Dendritic cell treated with granulocyte-macrophage colony-stimulating factor and Interleukin-4, amounts not matched to agents 40 ng/mL and 50 ng/mL, for 4 days (primary cell): ENCODE results near the gene TMX4.

Experiments
- H3K27ac Mint-ChIP-seq: one replicate; pipeline ENCODE4 v1.8.0; 2022; ENCODE audit warnings: mild to moderate bottlenecking, mixed read lengths
- H3K27me3 Mint-ChIP-seq: one replicate; pipeline ENCODE4 v1.8.0; 2022; ENCODE audit warnings: mild to moderate bottlenecking, mixed read lengths
- H3K36me3 Mint-ChIP-seq: one replicate; pipeline ENCODE4 v1.8.0; 2022; ENCODE audit warnings: low read depth, mixed read lengths
- H3K4me1 Mint-ChIP-seq: one replicate; pipeline ENCODE4 v1.8.0; 2022; ENCODE audit warnings: low read depth, mixed read lengths
- H3K4me3 Mint-ChIP-seq: one replicate; pipeline ENCODE4 v1.8.0; 2022; ENCODE audit warnings: mild to moderate bottlenecking, moderate library complexity, mixed read lengths
- H3K9me3 Mint-ChIP-seq: one replicate; pipeline ENCODE4 v1.8.0; 2022; ENCODE audit warnings: mixed read lengths
- intact Hi-C: fragments of 100-400 bp; cut with micrococcal nuclease; formaldehyde crosslinking; loops from one replicate; pipeline ENCODE4 v1.15.0; 2022

Gene TMX4

GRCh38 chr20:8000796-8001195 is 18.8 kb downstream of the TMX4 start:
- Mint-ChIP-seq H3K27ac (no peak overlapping the region), H3K4me1 (peaks cover 11% of the 10 kb centered on the region), H3K27me3 (no peaks in the 10 kb centered on the region), H3K36me3 (peaks cover 25% of the 10 kb centered on the region), H3K9me3 (no peaks in the 10 kb centered on the region), H3K4me3 (no peak overlapping the region)
- intact Hi-C loops, result no loop called here

GRCh38 chr20:7996898-7997297 is 22.7 kb downstream of the TMX4 start:
- Mint-ChIP-seq H3K9me3 (no peaks in the 10 kb centered on the region), H3K4me3 (no peak overlapping the region), H3K27ac (no peak overlapping the region), H3K4me1 (peaks cover 15% of the 10 kb centered on the region), H3K27me3 (no peaks in the 10 kb centered on the region), H3K36me3 (peaks cover 39% of the 10 kb centered on the region)
- intact Hi-C loops, result no loop called here

- Mint-ChIP-seq H3K4me1 (peaks cover 4% of the 10 kb centered on the region), H3K27ac (no peak overlapping the region), H3K4me3 (no peak overlapping the region), H3K36me3 (peaks cover 32% of the 10 kb centered on the region), H3K27me3 (no peaks in the 10 kb centered on the region), H3K9me3 (no peaks in the 10 kb centered on the region)
- intact Hi-C loops, result no loop called here
Observed at GRCh38 chr20:7994809-7995208, 24.8 kb downstream of the TMX4 start.

- Mint-ChIP-seq H3K36me3 (peaks cover 32% of the 10 kb centered on the region), H3K9me3 (no peaks in the 10 kb centered on the region), H3K4me1 (peaks cover 4% of the 10 kb centered on the region), H3K4me3 (no peak overlapping the region), H3K27ac (no peak overlapping the region), H3K27me3 (no peaks in the 10 kb centered on the region)
- intact Hi-C loops, result no loop called here
Observed at GRCh38 chr20:7993703-7994102, 25.9 kb downstream of the TMX4 start.

- peaks cover 32% of the 10 kb centered on the region for H3K36me3 Mint-ChIP-seq
- no peak overlapping the region for H3K27ac Mint-ChIP-seq
- no peaks in the 10 kb centered on the region for H3K27me3 Mint-ChIP-seq
- no peak overlapping the region for H3K4me3 Mint-ChIP-seq
- intact Hi-C loops, result no loop called here
- H3K4me1 Mint-ChIP-seq, result peaks cover 4% of the 10 kb centered on the region
- no peaks in the 10 kb centered on the region for H3K9me3 Mint-ChIP-seq
Observed at GRCh38 chr20:7993238-7993637, 26.3 kb downstream of the TMX4 start.

- Mint-ChIP-seq H3K4me3 (no peak overlapping the region), H3K27ac (no peak overlapping the region), H3K36me3 (peaks cover 38% of the 10 kb centered on the region), H3K4me1 (peaks cover 4% of the 10 kb centered on the region), H3K27me3 (no peaks in the 10 kb centered on the region), H3K9me3 (no peaks in the 10 kb centered on the region)
- intact Hi-C loops, result no loop called here
Observed at GRCh38 chr20:7990385-7990784, 29.2 kb downstream of the TMX4 start.

- Mint-ChIP-seq H3K27me3 (no peaks in the 10 kb centered on the region), H3K4me1 (peaks cover 4% of the 10 kb centered on the region), H3K9me3 (no peaks in the 10 kb centered on the region), H3K36me3 (peaks cover 29% of the 10 kb centered on the region), H3K27ac (no peak overlapping the region), H3K4me3 (no peak overlapping the region)
- intact Hi-C loops, result loop anchor here (2.0 kb wide), 1 partner anchor 51 kb away; no protein-coding TSS in a partner anchor
Observed at GRCh38 chr20:7989379-7989778, 30.2 kb downstream of the TMX4 start.

GRCh38 chr20:7985916-7986315 is 33.6 kb downstream of the TMX4 start:
- H3K27me3 Mint-ChIP-seq, result no peaks in the 10 kb centered on the region
- peaks cover 32% of the 10 kb centered on the region for H3K36me3 Mint-ChIP-seq
- intact Hi-C loops, result no loop called here
- no peaks in the 10 kb centered on the region for H3K4me1 Mint-ChIP-seq
- no peaks in the 10 kb centered on the region for H3K9me3 Mint-ChIP-seq
- H3K4me3 Mint-ChIP-seq, result no peak overlapping the region
- H3K27ac Mint-ChIP-seq, result no peak overlapping the region

GRCh38 chr20:7984192-7984591 is 35.4 kb downstream of the TMX4 start:
- H3K36me3 Mint-ChIP-seq, result peaks cover 42% of the 10 kb centered on the region
- intact Hi-C loops, result no loop called here
- no peaks in the 10 kb centered on the region for H3K4me1 Mint-ChIP-seq
- H3K9me3 Mint-ChIP-seq, result no peaks in the 10 kb centered on the region
- H3K27ac Mint-ChIP-seq, result no peak overlapping the region
- H3K4me3 Mint-ChIP-seq, result no peak overlapping the region
- H3K27me3 Mint-ChIP-seq, result no peaks in the 10 kb centered on the region

GRCh38 chr20:7981374-7981773 is 38.2 kb downstream of the TMX4 start:
- intact Hi-C loops, result no loop called here
- Mint-ChIP-seq H3K27ac (no peak overlapping the region), H3K36me3 (peaks cover 48% of the 10 kb centered on the region), H3K27me3 (no peaks in the 10 kb centered on the region), H3K4me1 (no peaks in the 10 kb centered on the region), H3K9me3 (no peaks in the 10 kb centered on the region), H3K4me3 (no peak overlapping the region)

- no peaks in the 10 kb centered on the region for H3K9me3 Mint-ChIP-seq
- H3K27ac Mint-ChIP-seq, result no peak overlapping the region
- no peak overlapping the region for H3K4me3 Mint-ChIP-seq
- H3K4me1 Mint-ChIP-seq, result no peaks in the 10 kb centered on the region
- intact Hi-C loops, result no loop called here
- no peaks in the 10 kb centered on the region for H3K27me3 Mint-ChIP-seq
- peaks cover 42% of the 10 kb centered on the region for H3K36me3 Mint-ChIP-seq
Observed at GRCh38 chr20:7980332-7981046, 39.1 kb downstream of the TMX4 start.

GRCh38 chr20:7977709-7978108 is 41.9 kb downstream of the TMX4 start:
- intact Hi-C loops, result no loop called here
- no peaks in the 10 kb centered on the region for H3K9me3 Mint-ChIP-seq
- no peak overlapping the region for H3K4me3 Mint-ChIP-seq
- no peaks in the 10 kb centered on the region for H3K4me1 Mint-ChIP-seq
- H3K27me3 Mint-ChIP-seq, result peaks cover 4% of the 10 kb centered on the region
- peaks cover 33% of the 10 kb centered on the region for H3K36me3 Mint-ChIP-seq
- H3K27ac Mint-ChIP-seq, result no peak overlapping the region

GRCh38 chr20:7975851-7976414 is 43.6 kb downstream of the TMX4 start:
- Mint-ChIP-seq H3K9me3 (no peaks in the 10 kb centered on the region), H3K4me3 (no peak overlapping the region), H3K36me3 (peaks cover 16% of the 10 kb centered on the region), H3K27ac (no peak overlapping the region), H3K27me3 (peaks cover 6% of the 10 kb centered on the region), H3K4me1 (no peaks in the 10 kb centered on the region)
- intact Hi-C loops, result no loop called here

- Mint-ChIP-seq H3K27me3 (peaks cover 8% of the 10 kb centered on the region), H3K36me3 (peaks cover 6% of the 10 kb centered on the region), H3K27ac (no peak overlapping the region), H3K4me3 (no peak overlapping the region), H3K4me1 (no peaks in the 10 kb centered on the region), H3K9me3 (no peaks in the 10 kb centered on the region)
- intact Hi-C loops, result no loop called here
Observed at GRCh38 chr20:7974785-7975435, 44.7 kb downstream of the TMX4 start.
